ENCODE results near the gene LBP. TPM values are rescaled to one million over a fixed set of nuclear protein-coding genes. Genes with fewer than 3 reads are reported as not detected.

The LBP gene
- total RNA-seq, 1 experiment from 2014 or later, result 0.52 TPM

DNA sequence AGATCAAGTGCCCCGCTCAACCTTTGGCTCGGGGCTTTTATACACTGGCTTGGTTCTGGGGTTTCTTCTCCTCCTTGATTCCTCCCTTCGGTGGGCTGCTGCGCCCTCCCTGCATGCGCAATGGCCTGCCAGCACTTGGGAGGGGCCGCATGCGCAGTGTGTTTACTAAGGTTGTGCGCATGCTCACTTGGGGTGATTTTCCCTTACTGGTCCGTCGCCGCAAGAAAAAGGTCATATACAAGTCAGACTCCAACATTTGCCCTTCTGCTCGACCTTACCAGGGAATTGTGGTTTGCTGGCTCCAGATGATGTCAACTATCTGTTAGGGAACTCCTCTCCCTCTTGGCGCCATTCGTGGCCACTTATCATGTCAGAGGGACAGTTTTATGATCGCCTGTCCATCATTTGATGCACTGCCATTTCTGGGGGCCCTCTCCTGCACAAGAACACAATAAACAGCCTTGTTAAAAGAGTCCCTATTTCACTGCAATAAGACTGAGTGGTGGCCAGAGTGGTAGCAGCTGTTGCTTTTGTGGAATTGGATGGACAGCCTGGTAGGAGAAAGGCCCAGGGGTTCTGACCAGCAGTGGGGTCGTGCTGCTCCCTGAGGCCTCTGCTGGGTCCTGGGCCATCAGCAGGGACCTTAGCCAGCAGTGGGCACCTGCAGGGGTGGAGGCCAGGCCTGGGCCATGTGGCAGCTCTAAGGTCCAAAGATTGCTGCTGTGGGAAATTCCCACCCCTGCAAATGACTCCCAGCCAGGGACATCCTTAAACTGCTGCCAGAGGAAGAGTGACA lies 2.8 kb upstream of the LBP start:
- Histone ChIP-seq H3K4me2 (ENCODE audit: insufficient read depth, insufficient read length, low read length) (no peak overlapping the region), H4K5ac (ENCODE audit: insufficient read length, low read depth, low read length) (no peak overlapping the region), H4K91ac (ENCODE audit: insufficient read length, low read depth, low read length) (no peak overlapping the region), H2BK20ac (ENCODE audit: low read depth, low read length, poor library complexity, severe bottlenecking) (no peak overlapping the region), H3K9me3 (ENCODE audit: control insufficient read depth, low read depth, low read length) (no peaks in the 10 kb centered on the region), H2BK12ac (ENCODE audit: insufficient read length, low read depth, low read length) (no peak overlapping the region), H3K9ac (ENCODE audit: extremely low read depth, insufficient read length, low read length) (no peak overlapping the region), H2BK120ac (ENCODE audit: low read depth, low read length, poor library complexity, severe bottlenecking) (no peak overlapping the region), H3K14ac (ENCODE audit: insufficient read depth, low read length) (no peak overlapping the region), H3K18ac (ENCODE audit: insufficient read length, low read depth, low read length) (no peak overlapping the region), H2BK15ac (ENCODE audit: low read depth, low read length) (no peak overlapping the region), H3K79me2 (ENCODE audit: insufficient read depth, low read length) (no peaks in the 10 kb centered on the region), H3K56ac (ENCODE audit: insufficient read length, low read depth, low read length) (no peak overlapping the region), H3K27me3 (ENCODE audit: insufficient read depth, low read length) (no peaks in the 10 kb centered on the region), H3K23me2 (ENCODE audit: insufficient read length, low read depth, low read length, poor library complexity, severe bottlenecking) (no peaks in the 10 kb centered on the region), H4K20me1 (ENCODE audit: control insufficient read depth, insufficient read depth, insufficient read length) (no peaks in the 10 kb centered on the region), H4K8ac (replicated peaks; ENCODE audit: insufficient read length, low read depth, low read length) (no peak overlapping the region), H3T11ph (ENCODE audit: low read length) (no peak overlapping the region), H2AFZ (ENCODE audit: low read length) (no peak overlapping the region), H2AK5ac (ENCODE audit: insufficient read length, low read length) (no peak overlapping the region), H3K27ac (ENCODE audit: insufficient read length, low read depth, low read length) (no peak overlapping the region), H3K4me1 (ENCODE audit: insufficient read depth, low read length) (peaks cover 8% of the 10 kb centered on the region; the same call in 1 of the 2 replicates), H3K79me1 (ENCODE audit: insufficient read depth, low read depth, low read length, poor library complexity, severe bottlenecking) (no peaks in the 10 kb centered on the region), H2BK5ac (ENCODE audit: insufficient read length, low read length) (no peak overlapping the region), H3K4ac (ENCODE audit: low read depth, low read length) (no peak overlapping the region), H3K23ac (ENCODE audit: insufficient read length, low read depth, low read length) (no peak overlapping the region)
- no CpG with 5 or more reads among the region's 16 CpGs for WGBS (ENCODE audit: extremely low coverage, insufficient read length, low lambda C conversion rate)
- no peak for TF ChIP-seq CTCF (conservative IDR thresholded peaks at IDR 0.05)
- no peak for DNase-seq
- Mint-ChIP-seq H3K4me1 (peaks cover 56 to 58% of the 10 kb centered on the region in 2 experiments), H3K36me3 (ENCODE audit: insufficient read depth in 1 of 3, low read depth in 3 of 3) (no peaks in the 10 kb centered on the region), H3K27ac (peak overlapping the region; percentile 92 to 99 (median 96); a peak in 6 of 7 replicates), H3K9me3 (no peaks in the 10 kb centered on the region), H3K4me3 (no peak overlapping the region), H3K27me3 (ENCODE audit: low read depth) (no peaks in the 10 kb centered on the region)

All from H9 (cell line).